Loucy (cell line): ENCODE measurements around the gene IGF2R.

Experiments
- H2AFZ ChIP-seq: fragments of 200-600 bp; sonication (generic); 2 replicates; pipeline ENCODE4 v1.6.0; 2016; ENCODE audit warnings: antibody characterized with exemption, mild to moderate bottlenecking, low read length, moderate library complexity
- H3F3A ChIP-seq: fragments of 200-600 bp; 2 replicates; pipeline ENCODE4 v1.6.0; 2016; ENCODE audit warnings: antibody characterized with exemption, low read depth, mild to moderate bottlenecking
- H3K27me3 ChIP-seq: fragments of 200-600 bp; sonication (generic); 2 replicates; pipeline ENCODE4 v1.6.1; 2014; ENCODE audit warnings: low read length, mild to moderate bottlenecking; ENCODE audit not compliant: insufficient read depth, poor library complexity, severe bottlenecking
- H3K36me3 ChIP-seq: fragments of 200-600 bp; sonication (generic); 2 replicates; pipeline ENCODE4 v1.6.1; 2016; ENCODE audit warnings: low read length; ENCODE audit not compliant: insufficient read depth
- H3K4me1 ChIP-seq: fragments of 200-600 bp; sonication (generic); 2 replicates; pipeline ENCODE4 v1.5.1; 2014; ENCODE audit warnings: low read length, mild to moderate bottlenecking; ENCODE audit not compliant: insufficient read depth, poor library complexity, severe bottlenecking
- H3K4me2 ChIP-seq: fragments of 200-600 bp; sonication (generic); 2 replicates; pipeline ENCODE4 v1.6.0; 2014; ENCODE audit warnings: antibody characterized with exemption, low read length, low read depth, mild to moderate bottlenecking; ENCODE audit not compliant: poor library complexity, severe bottlenecking
- H3K4me3 ChIP-seq: fragments of 200-600 bp; sonication (generic); 2 replicates; pipeline ENCODE4 v1.5.1; 2014; ENCODE audit warnings: low read length, mild to moderate bottlenecking, mixed read lengths; ENCODE audit not compliant: poor library complexity, severe bottlenecking
- H3K79me2 ChIP-seq: fragments of 200-600 bp; sonication (generic); 2 replicates; pipeline ENCODE4 v1.6.1; 2014; ENCODE audit warnings: low read length; ENCODE audit not compliant: insufficient read depth
- H3K9ac ChIP-seq: fragments of 200-600 bp; sonication (generic); 2 replicates; pipeline ENCODE4 v1.6.0; 2014; ENCODE audit warnings: mild to moderate bottlenecking, low read depth, low read length, moderate library complexity; ENCODE audit not compliant: poor library complexity, severe bottlenecking
- H3K9me2 ChIP-seq: fragments of 200-600 bp; sonication (generic); replicated peaks from 2 replicates; pipeline ENCODE4 v1.6.1; 2016; ENCODE audit warnings: low read depth, low read length, mixed read lengths
- H3K9me3 ChIP-seq: fragments of 200-600 bp; sonication (generic); 2 replicates; pipeline ENCODE4 v1.6.1; 2014; ENCODE audit warnings: mild to moderate bottlenecking, antibody characterized with exemption, low read length, low read depth; ENCODE audit not compliant: insufficient read depth
- H4K20me1 ChIP-seq: fragments of 200-600 bp; sonication (generic); 2 replicates; pipeline ENCODE4 v1.6.0; 2014; ENCODE audit warnings: antibody characterized with exemption, low read length, mild to moderate bottlenecking; ENCODE audit not compliant: insufficient read depth, poor library complexity, severe bottlenecking
- EZH2phosphoT487 ChIP-seq: fragments of 200-600 bp; IDR thresholded peaks from 2 replicates; pipeline ENCODE4 v1.6.1; 2018; ENCODE audit warnings: antibody characterized with exemption, mild to moderate bottlenecking, moderate library complexity, borderline replicate concordance
- TF ChIP-seq, protein P1 (sequence below): fragments of 200-600 bp; sonication (generic); conservative IDR thresholded peaks from 2 replicates; pipeline ENCODE4 v1.5.1; 2014; ENCODE audit warnings: mild to moderate bottlenecking, antibody characterized with exemption, low read length

Gene IGF2R

DNA sequence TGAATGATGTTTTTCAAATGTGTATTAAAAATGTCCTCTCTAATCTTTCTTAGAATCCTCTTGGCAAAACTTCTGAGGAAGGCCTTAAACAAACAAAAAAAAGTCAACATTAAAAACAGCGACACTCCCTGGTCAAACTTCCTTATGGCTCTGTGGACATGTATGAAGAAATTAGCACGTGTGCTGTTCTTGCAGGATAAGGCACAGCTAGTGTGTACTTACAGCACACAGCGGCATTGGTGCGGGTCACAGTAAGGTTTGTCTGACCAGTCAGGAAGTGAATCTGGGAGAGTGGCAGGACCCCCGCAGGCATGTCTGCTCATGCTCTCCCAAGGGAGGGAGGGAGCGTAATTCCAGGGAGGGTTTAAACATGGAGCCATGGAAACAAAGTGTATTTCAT lies 191.6 kb downstream of the IGF2R start:
- H3K4me3 ChIP-seq, result no peak overlapping the region
- H3F3A ChIP-seq, result no peaks in the 10 kb centered on the region
- H3K9me3 ChIP-seq, result no peaks in the 10 kb centered on the region
- H3K9me2 ChIP-seq, result no peaks in the 10 kb centered on the region
- H3K27me3 ChIP-seq, result no peaks in the 10 kb centered on the region
- H3K36me3 ChIP-seq, result no peaks in the 10 kb centered on the region
- no peak overlapping the region for H3K9ac ChIP-seq
- H3K4me1 ChIP-seq, result no peaks in the 10 kb centered on the region
- no peaks in the 10 kb centered on the region for H4K20me1 ChIP-seq
- no peak overlapping the region for H2AFZ ChIP-seq
- no peak overlapping the region for H3K4me2 ChIP-seq
- no peaks in the 10 kb centered on the region for H3K79me2 ChIP-seq
- TF ChIP-seq, protein P1, sequence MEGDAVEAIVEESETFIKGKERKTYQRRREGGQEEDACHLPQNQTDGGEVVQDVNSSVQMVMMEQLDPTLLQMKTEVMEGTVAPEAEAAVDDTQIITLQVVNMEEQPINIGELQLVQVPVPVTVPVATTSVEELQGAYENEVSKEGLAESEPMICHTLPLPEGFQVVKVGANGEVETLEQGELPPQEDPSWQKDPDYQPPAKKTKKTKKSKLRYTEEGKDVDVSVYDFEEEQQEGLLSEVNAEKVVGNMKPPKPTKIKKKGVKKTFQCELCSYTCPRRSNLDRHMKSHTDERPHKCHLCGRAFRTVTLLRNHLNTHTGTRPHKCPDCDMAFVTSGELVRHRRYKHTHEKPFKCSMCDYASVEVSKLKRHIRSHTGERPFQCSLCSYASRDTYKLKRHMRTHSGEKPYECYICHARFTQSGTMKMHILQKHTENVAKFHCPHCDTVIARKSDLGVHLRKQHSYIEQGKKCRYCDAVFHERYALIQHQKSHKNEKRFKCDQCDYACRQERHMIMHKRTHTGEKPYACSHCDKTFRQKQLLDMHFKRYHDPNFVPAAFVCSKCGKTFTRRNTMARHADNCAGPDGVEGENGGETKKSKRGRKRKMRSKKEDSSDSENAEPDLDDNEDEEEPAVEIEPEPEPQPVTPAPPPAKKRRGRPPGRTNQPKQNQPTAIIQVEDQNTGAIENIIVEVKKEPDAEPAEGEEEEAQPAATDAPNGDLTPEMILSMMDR, result no peak
- TF ChIP-seq EZH2phosphoT487, result no peak
